ENCODE measurements around the gene RYK. TPM values are rescaled to one million over a fixed set of nuclear protein-coding genes. Genes with fewer than 3 reads are reported as not detected.

The RYK gene
- total RNA-seq, 1 experiment from 2014 or later: 60.6 TPM

GRCh38 chr3:134211797-134212196 lies 38.9 kb downstream of the RYK start:
- H3K4me1 ChIP-seq (ENCODE audit: insufficient read depth, low read length): no peaks in the 10 kb centered on the region
- H3K4me2 ChIP-seq (ENCODE audit: insufficient read depth, insufficient read length, low read length): no peak overlapping the region
- H3K23me2 ChIP-seq (ENCODE audit: insufficient read length, low read depth, low read length, poor library complexity, severe bottlenecking): no peaks in the 10 kb centered on the region
- Mint-ChIP-seq H3K27ac (no peak overlapping the region), H3K36me3 (ENCODE audit: insufficient read depth in 1 of 3, low read depth in 3 of 3) (peaks cover 8 to 21% (median 14%) of the 10 kb centered on the region in 3 experiments; a peak in 6 of 7 replicates), H3K9me3 (no peaks in the 10 kb centered on the region; a peak in 1 of 5 replicates), H3K4me1 (peaks cover 0 to 10% of the 10 kb centered on the region in 2 experiments; a peak in 2 of 4 replicates), H3K4me3 (no peak overlapping the region), H3K27me3 (ENCODE audit: low read depth) (no peaks in the 10 kb centered on the region)
- H3K79me1 ChIP-seq (ENCODE audit: insufficient read depth, low read depth, low read length, poor library complexity, severe bottlenecking): peaks cover 3% of the 10 kb centered on the region
- H3K18ac ChIP-seq (ENCODE audit: insufficient read length, low read depth, low read length): no peak overlapping the region
- no peaks in the 10 kb centered on the region for H3K9me3 ChIP-seq (ENCODE audit: control insufficient read depth, low read depth, low read length)
- no peak overlapping the region for H2BK15ac ChIP-seq (ENCODE audit: low read depth, low read length)
- H2BK20ac ChIP-seq (ENCODE audit: low read depth, low read length, poor library complexity, severe bottlenecking): no peak overlapping the region
- H3K56ac ChIP-seq (ENCODE audit: insufficient read length, low read depth, low read length): no peak overlapping the region
- no peaks in the 10 kb centered on the region for H4K20me1 ChIP-seq (ENCODE audit: control insufficient read depth, insufficient read depth, insufficient read length)
- H3K4ac ChIP-seq (ENCODE audit: low read depth, low read length): no peak overlapping the region
- TF ChIP-seq CTCF (conservative IDR thresholded peaks at IDR 0.05): peak; percentile 81
- no peak overlapping the region for H3T11ph ChIP-seq (ENCODE audit: low read length)
- DNase-seq: peak; percentile 54
- no peak overlapping the region for H3K14ac ChIP-seq (ENCODE audit: insufficient read depth, low read length)
- H2AFZ ChIP-seq (ENCODE audit: low read length): no peak overlapping the region
- no peak overlapping the region for H3K23ac ChIP-seq (ENCODE audit: insufficient read length, low read depth, low read length)
- H2BK5ac ChIP-seq (ENCODE audit: insufficient read length, low read length): no peak overlapping the region
- no peak overlapping the region for H4K5ac ChIP-seq (ENCODE audit: insufficient read length, low read depth, low read length)
- no peaks in the 10 kb centered on the region for H3K27me3 ChIP-seq (ENCODE audit: insufficient read depth, low read length)
- no peak overlapping the region for H4K8ac ChIP-seq (replicated peaks; ENCODE audit: insufficient read length, low read depth, low read length)
- H4K91ac ChIP-seq (ENCODE audit: insufficient read length, low read depth, low read length): no peak overlapping the region
- no peak overlapping the region for H3K9ac ChIP-seq (ENCODE audit: extremely low read depth, insufficient read length, low read length)
- H3K27ac ChIP-seq (ENCODE audit: insufficient read length, low read depth, low read length): no peak overlapping the region
- H3K79me2 ChIP-seq (ENCODE audit: insufficient read depth, low read length): no peaks in the 10 kb centered on the region
- no CpG with 5 or more reads among the region's 2 CpGs for whole genome bisulfite sequencing (ENCODE audit: extremely low coverage, insufficient read length, low lambda C conversion rate)
- H2BK12ac ChIP-seq (ENCODE audit: insufficient read length, low read depth, low read length): no peak overlapping the region
- H2BK120ac ChIP-seq (ENCODE audit: low read depth, low read length, poor library complexity, severe bottlenecking): no peak overlapping the region
- H2AK5ac ChIP-seq (ENCODE audit: insufficient read length, low read length): no peak overlapping the region
